ENCODE data around the gene KLK15.

- TF ChIP-seq POLR2A (IDR thresholded peaks at IDR 0.05): no peak
- TF ChIP-seq CTCF (IDR thresholded peaks at IDR 0.05): no peak
- TF ChIP-seq POLR2AphosphoS5 (IDR thresholded peaks at IDR 0.05): no peak
- no peak for TF ChIP-seq EP300 (IDR thresholded peaks at IDR 0.05)
Measured at GRCh38 chr19:50870417-50871089, 37.2 kb upstream of the KLK15 start.

All from gastroesophageal sphincter (tissue), 3 donors.